NT2/D1 (cell line): Measurements from ENCODE around the gene TRA2A.

Experiments
- DNase-seq: peaks from one replicate; pipeline ENCODE4 v3.0.0-alpha.2; 2011; ENCODE audit warnings: low read depth, low spot score
- H3K27me3 ChIP-seq: 2 replicates; pipeline ENCODE4 v1.6.0; 2011; ENCODE audit warnings: mild to moderate bottlenecking; ENCODE audit not compliant: insufficient read length, insufficient read depth
- H3K36me3 ChIP-seq: 2 replicates; pipeline ENCODE4 v1.6.1; 2011; ENCODE audit warnings: mild to moderate bottlenecking, low read length, mixed read lengths; ENCODE audit not compliant: insufficient read depth, insufficient read length
- H3K4me1 ChIP-seq: 2 replicates; pipeline ENCODE4 v1.5.1; 2011; ENCODE audit not compliant: insufficient read depth, insufficient read length
- H3K4me3 ChIP-seq: 2 replicates; pipeline ENCODE4 v1.5.1; 2011; ENCODE audit warnings: low read depth; ENCODE audit not compliant: insufficient read length
- H3K9ac ChIP-seq: 2 replicates; pipeline ENCODE4 v1.6.0; 2011; ENCODE audit warnings: low read depth; ENCODE audit not compliant: insufficient read length
- H3K9me3 ChIP-seq: 2 replicates; pipeline ENCODE4 v1.5.1; 2011; ENCODE audit warnings: mild to moderate bottlenecking, low read length; ENCODE audit not compliant: insufficient read depth
- ZNF274 ChIP-seq: IDR thresholded peaks from 2 replicates; pipeline ENCODE4 v1.6.1; 2011; ENCODE audit warnings: mild to moderate bottlenecking, low read depth, low read length

The TRA2A gene

DNA sequence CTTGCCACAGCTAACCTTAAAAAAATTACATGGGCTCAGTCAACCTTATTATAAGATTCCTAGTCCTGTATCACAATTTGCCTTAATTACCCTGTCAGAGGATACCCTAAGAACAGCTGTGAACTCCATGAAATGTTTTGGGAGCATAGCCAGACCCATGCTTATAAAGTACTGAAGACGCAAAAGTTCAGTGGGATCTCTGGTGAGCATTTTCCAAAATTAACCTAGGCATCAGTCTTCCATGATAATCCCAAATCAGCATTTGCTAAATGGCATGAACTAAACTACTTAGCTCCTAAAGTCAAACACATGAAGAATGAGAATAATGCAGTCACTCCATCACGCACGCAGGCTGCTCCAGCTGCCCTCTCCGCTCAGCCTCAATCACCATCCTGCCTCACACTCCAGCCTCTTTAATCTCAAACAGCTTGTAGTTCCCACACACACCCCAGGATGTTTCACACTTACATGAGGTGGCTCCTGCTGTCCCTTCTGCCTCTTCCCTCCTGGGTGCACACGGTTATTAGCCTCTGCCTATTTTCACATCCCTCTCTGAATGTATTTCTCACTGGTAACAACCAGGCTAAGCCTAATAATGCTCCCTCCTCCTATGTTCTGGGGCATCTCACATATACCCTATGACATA is 76.8 kb downstream of the TRA2A start:
- peaks cover 2% of the 10 kb centered on the region for H3K4me1 ChIP-seq
- no peaks in the 10 kb centered on the region for H3K27me3 ChIP-seq
- no peak for DNase-seq
- no peak overlapping the region for H3K4me3 ChIP-seq
- no peaks in the 10 kb centered on the region for H3K9me3 ChIP-seq
- TF ChIP-seq ZNF274: no peak
- no peak overlapping the region for H3K9ac ChIP-seq
- H3K36me3 ChIP-seq: peaks cover 19% of the 10 kb centered on the region
